HCT116 (cell line): ENCODE data around the gene KAT14.

Experiments
- CTCF ChIP-seq, 3 experiments: fragments of 200-600 bp in 1 of 3; sonication (generic) in 1 of 3; IDR thresholded peaks in 2 of 3; conservative IDR thresholded peaks in 1 of 3; 2 replicates each; pipeline ENCODE4 v1.5.1; 2012 to 2017; ENCODE audit warnings: low read depth in 2 of 3, low read length in 2 of 3, antibody characterized with exemption in 1 of 3, borderline replicate concordance in 1 of 3, control low read depth in 1 of 3, mild to moderate bottlenecking in 1 of 3, mixed read lengths in 1 of 3, mixed run types in 1 of 3, moderate library complexity in 1 of 3; ENCODE audit not compliant: insufficient read depth in 1 of 3
- EZH2 ChIP-seq: fragments of 200-600 bp; sonication (generic); IDR thresholded peaks from 2 replicates; pipeline ENCODE4 v1.6.1; 2017; ENCODE audit warnings: antibody characterized with exemption, mixed run types
- MAX ChIP-seq: IDR thresholded peaks from 2 replicates; pipeline ENCODE4 v1.6.1; 2012
- POLR2A ChIP-seq: IDR thresholded peaks from 2 replicates; pipeline ENCODE4 v1.7.0; 2011; ENCODE audit warnings: borderline replicate concordance; ENCODE audit not compliant: insufficient read depth, insufficient read length; ENCODE audit errors: extremely low read depth
- POLR2AphosphoS5 ChIP-seq: IDR thresholded peaks from 2 replicates; pipeline ENCODE4 v1.6.1; 2011; ENCODE audit warnings: mild to moderate bottlenecking, low read depth, low read length, moderate library complexity
- RAD21 ChIP-seq: IDR thresholded peaks from 2 replicates; pipeline ENCODE4 v1.6.1; 2012; ENCODE audit warnings: low read depth, mild to moderate bottlenecking
- SIN3A ChIP-seq: IDR thresholded peaks from 2 replicates; pipeline ENCODE4 v1.6.1; 2012; ENCODE audit warnings: low read depth
- SP1 ChIP-seq: IDR thresholded peaks from 2 replicates; pipeline ENCODE4 v1.6.1; 2012; ENCODE audit warnings: low read depth
- SRF ChIP-seq: IDR thresholded peaks from 2 replicates; pipeline ENCODE4 v1.6.1; 2012; ENCODE audit warnings: low read depth

GRCh38 chr20:18092890-18093289 is 44.8 kb upstream of the KAT14 start:
- no peak for TF ChIP-seq CTCF (IDR thresholded peaks at IDR 0.05 in 2 of 3, conservative IDR thresholded peaks at IDR 0.05 in 1 of 3; ENCODE audit: borderline replicate concordance in 1 of 3, insufficient read depth in 1 of 3, low read depth in 2 of 3, low read length in 2 of 3)
- TF ChIP-seq SP1 = no peak
- no peak for TF ChIP-seq POLR2A
- TF ChIP-seq MAX = no peak
- TF ChIP-seq SIN3A = no peak
- TF ChIP-seq EZH2 = no peak
- no peak for TF ChIP-seq SRF
- no peak for TF ChIP-seq RAD21
- TF ChIP-seq POLR2AphosphoS5 = no peak
